Calu3 (cell line): ENCODE results near the gene ELP1. TPM values are rescaled to one million over a fixed set of nuclear protein-coding genes. Genes with fewer than 3 reads are reported as not detected.

Experiments used
- Bru-seq: library from RNA; stranded (reverse); fragments of 400-500 nt; gene quantifications from one replicate; lab custom pipeline; 2021; lab: Mats Ljungman, UMichigan
- BruChase-seq, 2 experiments: library from RNA; stranded (reverse); fragments of 400-500 nt; gene quantifications; one replicate each; lab custom pipeline; 2021; lab: Mats Ljungman, UMichigan
- BruUV-seq: library from RNA; stranded (reverse); fragments of 400-500 nt; replicated peaks from 2 replicates; lab custom pipeline; 2021; lab: Mats Ljungman, UMichigan
- CTCF ChIA-PET: fragments of 300-600 bp; sonication (Branson Sonifier 250); formaldehyde crosslinking; loops from one replicate; lab custom pipeline; 2022; ENCODE audit warnings: antibody characterized with exemption; lab: Charles Lee
- DNase-seq: peaks from one replicate; pipeline ENCODE4 v3.0.0; 2022
- H3K27ac Mint-ChIP-seq: one replicate; pipeline ENCODE4 v1.8.0; 2022; ENCODE audit warnings: mixed read lengths; ENCODE audit not compliant: unreplicated experiment
- H3K27me3 Mint-ChIP-seq: one replicate; pipeline ENCODE4 v1.8.0; 2022; ENCODE audit warnings: mixed read lengths; ENCODE audit not compliant: unreplicated experiment
- H3K36me3 Mint-ChIP-seq: one replicate; pipeline ENCODE4 v1.8.0; 2022; ENCODE audit warnings: mild to moderate bottlenecking, moderate library complexity, mixed read lengths; ENCODE audit not compliant: insufficient read depth, unreplicated experiment
- H3K4me1 Mint-ChIP-seq: one replicate; pipeline ENCODE4 v1.8.0; 2022; ENCODE audit warnings: mild to moderate bottlenecking, low read depth, mixed read lengths; ENCODE audit not compliant: unreplicated experiment
- H3K4me3 Mint-ChIP-seq: one replicate; pipeline ENCODE4 v1.8.0; 2022; ENCODE audit warnings: mild to moderate bottlenecking, low read depth, moderate library complexity, mixed read lengths; ENCODE audit not compliant: unreplicated experiment
- H3K9me3 Mint-ChIP-seq: one replicate; pipeline ENCODE4 v1.8.0; 2022; ENCODE audit warnings: low read depth, mixed read lengths; ENCODE audit not compliant: unreplicated experiment
- CTCF ChIP-seq: fragments of 200-600 bp; IDR thresholded peaks from one replicate; pipeline ENCODE4 v1.8.0; 2022; ENCODE audit warnings: antibody characterized with exemption; ENCODE audit not compliant: unreplicated experiment
- intact Hi-C: fragments of 100-400 bp; cut with micrococcal nuclease; formaldehyde crosslinking; loops from one replicate; pipeline ENCODE4 v1.10.0; 2022; ENCODE audit not compliant: unreplicated experiment
- long read RNA-seq: library from polyadenylated mRNA; stranded (forward); transcript quantifications from one replicate; pipeline ENCODE4 v2.0.0, GENCODE V29; 2022
- total RNA-seq: library from RNA; stranded (reverse); gene quantifications from 2 replicates; pipeline ENCODE4 v1.2.3, GENCODE V29; 2022

Gene ELP1
- total RNA-seq: 12.8 and 17.9 TPM in 2 replicates
- percentile 58 among the genes with signal in this experiment for Bru-seq, nascent RNA
- BruChase-seq, experiment 1, labeled RNA remaining after a 6-hour chase: percentile 65 among the genes with signal in this experiment
- BruChase-seq, experiment 2, labeled RNA remaining after a 2-hour chase: percentile 62 among the genes with signal in this experiment
- long read RNA-seq, full-length matches to known transcripts: 4 of 11 reads
- long read RNA-seq, partial matches to known transcripts: 4 of 11 reads
- long read RNA-seq, other reads (novel, unspliced or antisense): 3 of 11 reads

DNA sequence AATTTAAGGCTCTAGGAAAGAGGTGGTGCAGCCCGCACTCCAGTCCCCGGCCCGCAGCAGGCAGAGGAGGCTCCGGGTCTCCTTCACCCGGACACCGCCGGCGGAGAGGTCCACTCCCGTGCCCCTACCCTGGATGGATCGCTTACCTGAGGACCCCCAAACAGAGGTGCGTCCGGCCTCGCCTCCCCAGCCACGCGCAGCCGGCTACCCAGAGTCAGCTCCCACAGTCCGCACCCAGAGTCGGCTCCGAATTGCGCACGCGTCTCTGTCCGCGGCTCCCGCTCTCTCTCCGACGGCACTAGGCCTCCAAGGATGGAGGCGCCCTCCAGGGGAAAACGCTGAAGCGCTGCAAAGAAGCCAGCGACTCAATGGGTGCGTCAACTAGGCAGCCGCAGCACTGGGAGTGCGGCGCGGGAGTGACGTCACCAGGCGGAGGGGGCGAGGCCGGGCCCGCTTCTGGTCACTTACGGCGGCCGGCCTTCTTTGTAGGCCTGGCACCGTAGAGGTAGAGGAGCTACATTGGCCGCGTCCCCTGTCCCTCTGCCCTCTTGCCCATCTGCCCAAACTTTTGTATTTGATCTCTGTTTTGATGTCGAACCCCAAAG is at the start of gene ELP1:
TSS of gene ELP1 (minus strand) at position 407 of the 605 bp plus-strand sequence. CDS start 2,978 bp downstream, outside the sequence.
- intact Hi-C loops: no loop called here
- no peaks in the 10 kb centered on the region for H3K27me3 Mint-ChIP-seq
- peaks cover 9% of the 10 kb centered on the region for H3K4me1 Mint-ChIP-seq
- H3K4me3 Mint-ChIP-seq: peak within 1 kb of the TSS; percentile 96
- H3K27ac Mint-ChIP-seq: peak within 1 kb of the TSS; percentile 96
- H3K36me3 Mint-ChIP-seq: peaks cover 18% of the 10 kb centered on the region
- DNase-seq: peak; percentile 87
- CTCF ChIA-PET: no interaction called here
- BruUV-seq: no TSS peak
- H3K9me3 Mint-ChIP-seq: no peaks in the 10 kb centered on the region
- peak; percentile 15 for TF ChIP-seq CTCF

- intact Hi-C loops: no loop called here
- CTCF ChIA-PET: no interaction called here
- no TSS peak for BruUV-seq
- no peaks in the 10 kb centered on the region for H3K36me3 Mint-ChIP-seq
- no peaks in the 10 kb centered on the region for H3K27me3 Mint-ChIP-seq
- H3K27ac Mint-ChIP-seq: no peak overlapping the region
- no peak for DNase-seq
- TF ChIP-seq CTCF: no peak
- H3K4me3 Mint-ChIP-seq: no peak overlapping the region
- H3K4me1 Mint-ChIP-seq: no peaks in the 10 kb centered on the region
- no peaks in the 10 kb centered on the region for H3K9me3 Mint-ChIP-seq
These were observed 47.0 kb upstream of the ELP1 start for GRCh38 chr9:108980893-108981292.

GRCh38 chr9:108978205-108978604 is 44.3 kb upstream of the ELP1 start:
- BruUV-seq: no TSS peak
- CTCF ChIA-PET: no interaction called here
- no peak overlapping the region for H3K4me3 Mint-ChIP-seq
- no peak for DNase-seq
- H3K27me3 Mint-ChIP-seq: no peaks in the 10 kb centered on the region
- no peak overlapping the region for H3K27ac Mint-ChIP-seq
- no peaks in the 10 kb centered on the region for H3K4me1 Mint-ChIP-seq
- no peak for TF ChIP-seq CTCF
- intact Hi-C loops: no loop called here
- no peaks in the 10 kb centered on the region for H3K36me3 Mint-ChIP-seq
- no peaks in the 10 kb centered on the region for H3K9me3 Mint-ChIP-seq

DNA sequence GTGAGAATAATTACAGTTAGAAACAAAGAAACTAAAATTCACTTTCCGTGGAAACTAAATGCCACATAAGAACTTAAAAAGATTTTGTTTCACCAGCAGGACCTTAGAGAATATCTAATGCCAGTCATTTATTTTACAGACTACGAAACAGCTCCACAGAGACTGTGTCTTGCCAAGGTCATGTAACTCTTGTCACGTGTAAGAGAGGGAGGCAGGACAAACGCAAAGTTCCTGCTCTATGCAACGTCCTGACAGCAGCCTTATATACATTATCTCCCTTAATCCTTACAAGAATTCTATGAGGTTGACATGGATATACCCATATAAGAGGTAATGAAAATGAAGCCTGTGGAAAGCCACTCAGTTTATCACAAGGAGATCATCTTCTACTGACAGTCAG is 40.0 kb upstream of the ELP1 start:
- Mint-ChIP-seq H3K36me3 (no peaks in the 10 kb centered on the region), H3K9me3 (no peaks in the 10 kb centered on the region), H3K27me3 (no peaks in the 10 kb centered on the region), H3K4me3 (no peak overlapping the region), H3K4me1 (no peaks in the 10 kb centered on the region), H3K27ac (no peak overlapping the region)
- CTCF ChIA-PET: no interaction called here
- intact Hi-C loops: no loop called here
- BruUV-seq: no TSS peak
- TF ChIP-seq CTCF: no peak
- no peak for DNase-seq
